Endothelial cell (in vitro differentiated cells): ENCODE results near the gene RCBTB1. TPM values are rescaled to one million over a fixed set of nuclear protein-coding genes. Genes with fewer than 3 reads are reported as not detected.
A peak's percentile ranks its signal among the peaks of the same experiment; 100 is the strongest.
"Not testable (repeated sequence)": the region's sequence is repeated elsewhere in the genome, so short reads cannot be mapped to it uniquely, and the experiment has no call there.

Experiments
- DNase-seq: peaks from one replicate; pipeline ENCODE4 v3.0.0; 2021; ENCODE audit warnings: low spot score
- H3K27ac Mint-ChIP-seq: one replicate; pipeline ENCODE4 v1.8.0; 2021; ENCODE audit warnings: mixed read lengths, inconsistent platforms; ENCODE audit not compliant: unreplicated experiment
- H3K27me3 Mint-ChIP-seq: one replicate; pipeline ENCODE4 v1.8.0; 2021; ENCODE audit warnings: mild to moderate bottlenecking, moderate library complexity, mixed read lengths, inconsistent platforms; ENCODE audit not compliant: unreplicated experiment
- H3K36me3 Mint-ChIP-seq: one replicate; pipeline ENCODE4 v1.8.0; 2021; ENCODE audit warnings: mild to moderate bottlenecking, low read depth, mixed read lengths, inconsistent platforms; ENCODE audit not compliant: unreplicated experiment
- H3K4me1 Mint-ChIP-seq: one replicate; pipeline ENCODE4 v1.8.0; 2021; ENCODE audit warnings: mild to moderate bottlenecking, mixed read lengths, inconsistent platforms; ENCODE audit not compliant: unreplicated experiment
- H3K4me3 Mint-ChIP-seq: one replicate; pipeline ENCODE4 v1.8.0; 2021; ENCODE audit warnings: mild to moderate bottlenecking, mixed read lengths, inconsistent platforms; ENCODE audit not compliant: unreplicated experiment
- H3K9me3 Mint-ChIP-seq: one replicate; pipeline ENCODE4 v1.8.0; 2021; ENCODE audit warnings: mixed read lengths, inconsistent platforms; ENCODE audit not compliant: unreplicated experiment
- total RNA-seq: library from RNA; stranded (reverse); fragmentation: NEBNext Ultra II Directional; extraction: Animal tissue kit (Norgen Biotek cat#: 25700); gene quantifications from one replicate; pipeline ENCODE4 v1.2.1, GENCODE V29; 2021; ENCODE audit not compliant: unreplicated experiment
- TF ChIP-seq, protein P1 (sequence below): fragments of 200-600 bp; sonication (generic); IDR thresholded peaks from one replicate; pipeline ENCODE4 v1.5.0; 2021; ENCODE audit warnings: antibody characterized with exemption; ENCODE audit not compliant: unreplicated experiment

Gene RCBTB1
- total RNA-seq, 1 donor from 2014 or later = 41.2 TPM

DNA sequence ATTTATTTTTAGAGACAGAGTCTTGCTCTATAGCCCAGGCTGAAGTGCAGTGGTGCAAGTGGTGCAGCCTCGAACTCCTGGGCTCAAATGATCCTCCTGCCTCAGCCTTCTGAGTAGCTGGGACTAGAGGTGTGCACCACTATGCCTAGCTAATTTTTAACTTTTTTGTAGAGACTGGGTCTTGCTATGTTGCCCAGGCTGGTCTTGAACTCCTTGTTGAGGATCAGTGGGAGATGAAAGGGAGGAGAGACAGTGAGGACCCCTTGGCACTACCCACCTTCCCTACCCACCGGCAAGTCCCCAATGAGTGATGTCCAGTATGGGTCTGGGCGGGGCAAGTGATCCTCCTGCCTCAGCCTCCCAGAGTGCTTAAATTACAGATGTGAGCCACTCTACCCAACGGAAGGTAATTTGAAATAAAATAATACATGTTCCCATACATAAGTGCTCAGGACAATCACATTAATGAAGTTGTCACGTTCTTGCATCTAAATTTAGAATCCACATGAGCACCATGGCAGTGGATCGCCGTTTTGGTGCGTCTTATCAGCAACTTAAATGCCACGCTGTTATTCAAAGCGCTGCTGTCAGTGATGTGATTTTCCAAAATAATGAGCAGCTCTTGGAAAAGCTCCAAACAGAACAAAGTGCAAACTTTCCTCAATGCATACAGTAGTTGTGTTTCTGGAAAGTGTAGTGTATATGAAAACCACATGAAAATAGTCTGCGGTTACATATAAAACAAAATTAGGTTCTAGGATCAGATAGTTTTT, 37.0 kb upstream of the RCBTB1 start:
- no peak for DNase-seq
- TF ChIP-seq, protein P1, sequence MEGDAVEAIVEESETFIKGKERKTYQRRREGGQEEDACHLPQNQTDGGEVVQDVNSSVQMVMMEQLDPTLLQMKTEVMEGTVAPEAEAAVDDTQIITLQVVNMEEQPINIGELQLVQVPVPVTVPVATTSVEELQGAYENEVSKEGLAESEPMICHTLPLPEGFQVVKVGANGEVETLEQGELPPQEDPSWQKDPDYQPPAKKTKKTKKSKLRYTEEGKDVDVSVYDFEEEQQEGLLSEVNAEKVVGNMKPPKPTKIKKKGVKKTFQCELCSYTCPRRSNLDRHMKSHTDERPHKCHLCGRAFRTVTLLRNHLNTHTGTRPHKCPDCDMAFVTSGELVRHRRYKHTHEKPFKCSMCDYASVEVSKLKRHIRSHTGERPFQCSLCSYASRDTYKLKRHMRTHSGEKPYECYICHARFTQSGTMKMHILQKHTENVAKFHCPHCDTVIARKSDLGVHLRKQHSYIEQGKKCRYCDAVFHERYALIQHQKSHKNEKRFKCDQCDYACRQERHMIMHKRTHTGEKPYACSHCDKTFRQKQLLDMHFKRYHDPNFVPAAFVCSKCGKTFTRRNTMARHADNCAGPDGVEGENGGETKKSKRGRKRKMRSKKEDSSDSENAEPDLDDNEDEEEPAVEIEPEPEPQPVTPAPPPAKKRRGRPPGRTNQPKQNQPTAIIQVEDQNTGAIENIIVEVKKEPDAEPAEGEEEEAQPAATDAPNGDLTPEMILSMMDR = no peak
- Mint-ChIP-seq H3K4me3 (no peak overlapping the region), H3K27ac (no peak overlapping the region), H3K4me1 (peaks cover 20% of the 10 kb centered on the region), H3K36me3 (no peaks in the 10 kb centered on the region), H3K9me3 (no peaks in the 10 kb centered on the region), H3K27me3 (peaks cover 3% of the 10 kb centered on the region)

DNA sequence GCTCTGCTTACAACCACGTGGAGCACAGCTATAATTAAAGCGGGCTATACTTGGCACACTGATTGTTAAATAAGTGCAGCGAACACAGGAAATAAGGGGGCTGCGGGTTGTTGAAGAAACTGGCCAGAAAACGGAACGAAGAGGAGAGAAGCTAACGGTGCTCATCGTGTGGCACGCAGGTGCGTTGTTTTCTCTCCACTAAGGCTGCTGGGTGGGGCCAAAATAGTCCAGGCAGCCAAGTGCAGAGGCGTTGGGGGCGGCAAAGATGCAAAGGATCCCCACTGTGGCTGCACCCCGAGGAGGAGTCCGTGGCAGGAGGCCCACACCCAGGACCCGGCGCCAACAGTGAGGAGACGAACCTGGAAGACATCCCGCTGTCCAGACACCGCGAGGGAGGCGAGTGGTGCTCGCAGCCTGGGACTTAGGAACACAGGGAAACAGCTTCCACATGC, 34.8 kb upstream of the RCBTB1 start:
- H3K27me3 Mint-ChIP-seq = peaks cover 8% of the 10 kb centered on the region
- H3K36me3 Mint-ChIP-seq = no peaks in the 10 kb centered on the region
- no peak overlapping the region for H3K4me3 Mint-ChIP-seq
- H3K9me3 Mint-ChIP-seq = no peaks in the 10 kb centered on the region
- no peak for DNase-seq
- peaks cover 32% of the 10 kb centered on the region for H3K4me1 Mint-ChIP-seq
- H3K27ac Mint-ChIP-seq = no peak overlapping the region
- TF ChIP-seq, protein P1 = no peak

DNA sequence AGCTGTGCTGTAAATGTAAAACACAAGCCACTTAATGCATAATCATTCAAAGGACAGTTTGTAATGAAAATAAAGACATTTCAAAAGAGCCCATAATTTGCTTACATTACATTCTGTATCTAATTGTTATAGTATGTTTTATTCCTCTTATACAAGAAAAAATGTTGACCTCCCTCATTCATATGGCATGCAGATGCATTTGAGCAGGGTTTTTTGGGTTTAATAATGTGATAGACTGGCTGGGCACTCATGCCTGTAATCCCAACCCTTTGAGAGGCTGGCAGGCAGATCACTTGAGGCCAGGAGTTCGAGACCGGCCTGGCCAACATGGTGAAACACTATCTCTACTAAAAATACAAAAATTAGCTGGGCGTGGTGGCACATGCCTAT, 31.3 kb upstream of the RCBTB1 start:
- Mint-ChIP-seq H3K36me3 (no peaks in the 10 kb centered on the region), H3K9me3 (no peaks in the 10 kb centered on the region), H3K27ac (peak overlapping the region; percentile 98), H3K4me3 (no peak overlapping the region), H3K27me3 (peaks cover 8% of the 10 kb centered on the region), H3K4me1 (peaks cover 32% of the 10 kb centered on the region)
- no peak for DNase-seq
- TF ChIP-seq, protein P1 = no peak

- peaks cover 32% of the 10 kb centered on the region for H3K4me1 Mint-ChIP-seq
- TF ChIP-seq, protein P1 = no peak
- H3K36me3 Mint-ChIP-seq = no peaks in the 10 kb centered on the region
- H3K27ac Mint-ChIP-seq = peak overlapping the region; percentile 98
- DNase-seq = no peak
- peak overlapping the region; percentile 54 for H3K4me3 Mint-ChIP-seq
- H3K27me3 Mint-ChIP-seq = peaks cover 8% of the 10 kb centered on the region
- no peaks in the 10 kb centered on the region for H3K9me3 Mint-ChIP-seq
Measured at GRCh38 chr13:49615836-49616675, 30.7 kb upstream of the RCBTB1 start.

DNA sequence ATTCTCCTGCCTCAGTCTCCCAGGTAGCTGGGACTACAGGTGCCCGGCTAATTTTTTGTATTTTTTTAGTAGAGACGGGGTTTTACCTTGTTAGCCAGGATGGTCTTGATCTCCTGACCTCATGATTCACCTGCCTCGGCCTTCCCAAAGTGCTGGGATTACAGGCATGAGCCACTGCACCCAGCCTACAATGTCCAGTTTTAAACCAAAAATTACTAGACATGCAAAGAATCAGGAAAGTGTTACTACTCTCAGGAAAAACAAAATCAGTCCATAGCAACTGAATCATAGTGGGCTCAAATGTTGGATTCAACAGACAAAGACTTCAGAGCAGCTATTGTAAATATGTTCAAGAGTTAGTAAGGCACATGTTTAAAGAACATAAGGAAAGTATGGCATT, 26.7 kb upstream of the RCBTB1 start:
- H3K27ac Mint-ChIP-seq, H3K36me3 Mint-ChIP-seq, H3K4me3 Mint-ChIP-seq, DNase-seq, H3K9me3 Mint-ChIP-seq, H3K27me3 Mint-ChIP-seq: not testable (repeated sequence)
- peaks cover 26% of the 10 kb centered on the region for H3K4me1 Mint-ChIP-seq
